Posterior cingulate gyrus (tissue), 11 donors: ENCODE measurements around the gene TACR2.

Experiments used
- DNase-seq, 10 donors: peaks; one replicate each; pipeline versions ENCODE4 v3.0.0 to v3.0.0-alpha.2; 2020 to 2021; ENCODE audit warnings: mixed read lengths in 3 of 10
- intact Hi-C: fragments of 100-400 bp; cut with DNase I; formaldehyde crosslinking; loops from one replicate; pipeline ENCODE4 v1.15.1; 2023

Gene TACR2

DNA sequence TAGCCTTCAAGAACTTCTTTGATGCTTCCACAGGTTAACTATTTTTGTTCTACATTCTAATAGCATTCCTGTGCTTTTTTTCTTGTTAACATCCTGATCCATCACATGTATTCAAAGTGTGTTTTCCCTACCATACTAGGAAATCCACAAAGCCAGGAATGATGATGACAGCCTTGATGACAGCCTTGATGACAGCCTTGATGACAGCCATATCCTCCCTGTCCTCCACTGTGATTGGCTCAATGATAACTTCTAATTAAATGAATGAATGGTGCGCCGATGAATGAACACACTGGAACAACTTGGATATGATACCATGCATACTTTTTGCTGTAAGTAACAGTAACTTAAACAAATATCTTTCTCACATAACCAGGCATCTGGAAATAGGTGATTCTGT is 8.3 kb upstream of the TACR2 start:
- DNase-seq = no peak
- intact Hi-C loops = loop anchor here (5.0 kb wide), 1 partner anchor 212 kb away; no protein-coding TSS in a partner anchor

DNA sequence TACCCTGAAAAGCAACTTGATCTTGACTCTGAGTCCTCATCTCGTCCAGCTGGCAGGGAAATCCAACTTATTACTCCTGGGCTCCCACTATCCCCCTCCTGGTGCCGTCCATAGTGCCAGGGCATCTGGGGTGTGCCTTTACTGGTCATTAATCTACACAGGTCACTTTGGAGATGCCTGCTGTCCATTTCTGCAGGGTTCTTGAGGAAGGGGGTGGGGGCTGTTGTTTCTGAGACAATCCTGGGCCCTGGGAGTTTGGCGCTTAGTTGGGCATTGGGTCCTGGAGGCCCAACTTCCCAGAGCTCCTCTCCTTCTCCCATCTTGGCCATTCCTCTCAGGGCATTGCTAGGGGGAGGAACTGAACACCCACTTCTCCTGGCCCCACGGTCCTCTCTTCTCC is 6.0 kb upstream of the TACR2 start:
- DNase-seq = peak in 1 of 10 donors; percentile 23
- intact Hi-C loops = no loop called here

DNA sequence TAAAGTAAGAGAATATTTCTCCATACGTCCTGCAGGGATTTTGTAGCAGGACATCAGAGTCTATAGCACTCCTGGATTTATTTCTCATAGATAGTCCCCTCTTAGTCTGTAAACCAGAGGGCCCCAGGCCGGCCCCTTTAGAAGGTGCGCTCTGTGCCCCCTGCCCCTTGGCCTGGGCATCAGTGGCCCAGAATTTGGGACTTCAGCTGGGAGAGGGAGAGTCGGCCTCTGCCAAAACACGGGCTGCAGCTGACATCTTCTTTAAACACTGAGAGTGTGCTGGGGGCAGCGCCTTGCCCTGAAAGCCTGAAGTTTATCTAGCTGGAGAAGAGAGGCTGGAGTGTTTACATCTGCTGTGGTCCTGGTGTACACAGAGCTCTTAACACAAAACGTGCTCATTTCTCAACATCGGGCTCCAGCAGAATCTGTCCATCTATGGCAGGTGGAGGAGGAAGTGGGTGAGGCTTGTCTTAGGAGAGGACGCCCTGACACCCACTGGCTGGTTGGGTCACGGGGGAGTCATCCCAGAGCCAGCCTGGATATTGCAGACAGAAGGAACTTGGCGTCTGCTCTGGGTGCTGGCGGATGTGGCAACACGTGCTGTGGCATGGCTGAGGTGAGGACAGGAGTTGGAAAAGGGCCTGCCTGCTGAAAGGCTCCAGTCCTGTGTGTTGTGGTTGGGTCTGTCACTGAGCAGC is 5.0 kb upstream of the TACR2 start:
- DNase-seq = peak in 1 of 10 donors; percentile 40
- intact Hi-C loops = no loop called here

DNA sequence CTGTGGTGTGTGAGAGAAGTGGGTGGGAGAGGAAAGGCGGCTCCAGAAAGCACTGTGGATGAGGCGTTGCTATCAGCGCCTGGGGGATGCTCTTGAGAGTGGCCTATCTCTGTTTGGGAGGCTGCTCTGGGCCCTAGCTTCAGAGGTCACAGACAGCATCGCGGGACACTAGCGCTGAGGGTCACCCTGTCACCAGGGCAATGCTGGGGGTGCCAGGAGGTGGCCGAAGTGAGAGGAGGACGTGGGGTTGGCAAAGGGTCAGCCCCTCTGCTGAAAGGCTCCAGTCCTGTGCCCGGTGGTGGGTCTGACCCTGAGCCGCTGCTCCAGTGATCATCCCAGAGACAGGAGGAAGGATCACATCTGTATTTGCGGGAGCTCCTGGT is 3.0 kb upstream of the TACR2 start:
- intact Hi-C loops = no loop called here
- DNase-seq = peak in 1 of 10 donors; percentile 46

DNA sequence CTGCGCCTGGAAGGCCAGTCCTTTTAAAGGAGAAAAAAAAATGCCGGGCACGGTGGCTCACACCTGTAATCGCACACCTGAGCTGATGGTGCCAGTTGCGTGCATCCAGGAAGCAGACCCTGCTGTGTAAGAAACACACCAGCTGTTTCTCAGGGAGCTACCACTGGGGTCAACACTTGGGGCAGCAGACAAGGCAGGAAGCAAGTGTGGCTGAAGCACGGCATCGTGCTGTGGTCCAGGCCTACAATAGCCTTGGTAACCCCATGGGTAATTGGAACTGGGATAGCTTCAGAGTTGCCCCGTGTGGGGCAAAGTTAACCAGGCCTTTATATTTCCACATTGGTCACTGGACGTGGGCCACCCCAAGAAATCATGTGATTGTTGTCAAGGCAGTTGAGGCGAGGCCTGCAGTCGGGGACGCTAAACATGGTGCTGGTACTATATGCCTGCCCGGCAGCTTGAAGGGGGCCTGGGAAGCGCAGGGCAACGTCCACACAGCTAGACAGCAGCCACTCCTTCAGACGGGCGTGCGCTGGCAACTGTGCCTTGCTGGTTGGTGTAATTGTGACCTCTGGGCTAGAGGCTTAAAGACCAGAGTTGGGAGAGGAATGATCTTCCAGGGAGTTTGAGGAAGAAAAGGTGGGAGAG is 2.5 kb upstream of the TACR2 start:
- intact Hi-C loops = no loop called here
- DNase-seq = peak in 1 of 10 donors; percentile 32

DNA sequence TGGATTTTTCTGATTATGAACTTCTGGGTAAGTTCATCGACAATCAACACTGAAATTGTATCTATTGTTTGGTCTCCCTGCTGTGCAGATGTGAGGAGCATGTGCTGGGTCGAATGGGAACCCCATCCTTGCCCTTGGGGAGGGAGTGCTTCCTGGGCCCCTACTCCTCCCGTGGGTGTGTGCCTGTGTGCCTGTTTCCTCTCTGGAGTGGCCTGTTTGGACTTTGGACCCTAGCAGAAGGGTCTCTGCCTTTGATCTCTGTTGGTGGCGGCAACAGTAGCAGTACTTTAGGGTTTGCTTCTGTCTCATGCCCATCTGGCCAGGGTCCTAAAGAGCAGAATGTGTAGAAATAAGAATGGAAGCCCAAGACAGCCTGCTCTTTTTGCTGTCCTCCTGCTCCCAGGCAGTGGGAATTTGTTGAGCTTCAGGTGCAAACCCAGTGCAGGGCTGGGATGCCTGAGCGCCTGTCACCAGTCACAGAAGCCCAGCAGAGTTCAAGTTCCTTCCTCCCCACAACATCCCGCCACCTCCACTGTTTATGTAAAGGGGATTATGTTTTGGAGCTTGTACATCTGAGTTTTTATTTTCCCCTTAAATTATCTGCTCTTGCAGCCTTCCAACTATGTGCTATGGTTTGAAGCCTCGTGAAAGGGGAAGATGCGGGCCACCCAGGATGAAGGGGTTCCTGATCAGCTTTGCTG is 1.5 kb upstream of the TACR2 start:
- DNase-seq = peak in 1 of 10 donors; percentile 36
- intact Hi-C loops = no loop called here

DNA sequence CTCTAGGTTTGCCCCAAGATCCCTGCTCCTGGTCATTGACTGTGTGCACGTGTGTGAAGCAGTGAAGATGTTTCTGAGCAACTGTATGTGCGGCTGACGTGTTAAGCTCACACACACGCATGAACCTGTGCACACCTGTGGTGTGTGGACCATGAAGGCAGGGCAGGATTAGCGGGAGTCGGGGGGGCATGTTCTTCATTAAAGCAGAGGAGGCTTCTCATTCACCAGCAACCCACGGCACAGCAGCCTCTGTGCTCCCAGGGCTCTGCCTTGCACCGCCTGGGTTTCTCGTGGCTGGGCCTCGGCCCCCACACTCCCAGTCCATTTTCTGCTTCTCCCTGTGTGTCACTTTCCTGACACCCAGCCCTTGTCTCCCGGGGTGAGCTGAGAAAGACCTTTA is 824 bp upstream of the TACR2 start:
- DNase-seq = peak in 1 of 10 donors; percentile 69
- intact Hi-C loops = no loop called here

DNA sequence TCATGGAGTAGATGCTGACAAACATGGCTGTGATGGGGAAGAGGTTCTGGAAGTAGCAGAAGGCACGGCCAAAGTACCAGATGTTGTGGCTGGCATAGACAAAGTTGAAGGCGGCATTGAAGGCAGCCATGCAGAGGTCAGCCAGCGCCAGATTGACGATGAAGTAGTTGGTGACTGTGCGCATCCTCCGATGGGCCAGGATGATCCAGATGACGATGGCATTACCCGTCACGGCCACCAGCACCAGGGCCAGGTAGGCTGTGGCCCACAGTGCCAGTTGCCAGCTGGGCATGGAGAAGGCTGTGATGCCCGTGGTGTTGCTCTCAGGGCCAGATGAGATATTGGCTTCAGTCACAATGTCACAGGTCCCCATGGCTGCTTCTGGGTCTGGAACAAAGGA is 767 bp downstream of the TACR2 start:
- intact Hi-C loops = no loop called here
- DNase-seq = peak in 2 of 10 donors; percentile 36 to 60

DNA sequence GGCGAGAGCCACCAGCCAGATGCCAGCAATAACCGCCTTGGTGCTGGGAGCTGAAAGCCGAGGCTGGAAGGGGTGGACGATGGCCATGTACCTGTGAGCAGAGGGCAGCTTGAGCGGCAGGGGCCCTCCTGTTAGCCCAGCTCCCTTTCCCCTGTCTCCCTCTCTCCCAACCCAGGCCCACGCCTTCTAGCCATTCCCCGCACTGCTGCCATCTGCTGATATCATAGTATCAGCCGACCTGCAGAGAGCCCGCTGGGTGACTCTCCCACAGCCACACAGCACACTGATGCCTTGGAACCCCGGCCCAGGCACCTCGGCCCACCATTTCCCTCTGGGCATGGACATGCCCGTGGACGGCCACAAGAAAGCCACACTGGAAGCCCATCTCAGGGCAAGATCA is 1.7 kb downstream of the TACR2 start:
- peak in 2 of 10 donors; percentile 67 to 70 for DNase-seq
- intact Hi-C loops = no loop called here

DNA sequence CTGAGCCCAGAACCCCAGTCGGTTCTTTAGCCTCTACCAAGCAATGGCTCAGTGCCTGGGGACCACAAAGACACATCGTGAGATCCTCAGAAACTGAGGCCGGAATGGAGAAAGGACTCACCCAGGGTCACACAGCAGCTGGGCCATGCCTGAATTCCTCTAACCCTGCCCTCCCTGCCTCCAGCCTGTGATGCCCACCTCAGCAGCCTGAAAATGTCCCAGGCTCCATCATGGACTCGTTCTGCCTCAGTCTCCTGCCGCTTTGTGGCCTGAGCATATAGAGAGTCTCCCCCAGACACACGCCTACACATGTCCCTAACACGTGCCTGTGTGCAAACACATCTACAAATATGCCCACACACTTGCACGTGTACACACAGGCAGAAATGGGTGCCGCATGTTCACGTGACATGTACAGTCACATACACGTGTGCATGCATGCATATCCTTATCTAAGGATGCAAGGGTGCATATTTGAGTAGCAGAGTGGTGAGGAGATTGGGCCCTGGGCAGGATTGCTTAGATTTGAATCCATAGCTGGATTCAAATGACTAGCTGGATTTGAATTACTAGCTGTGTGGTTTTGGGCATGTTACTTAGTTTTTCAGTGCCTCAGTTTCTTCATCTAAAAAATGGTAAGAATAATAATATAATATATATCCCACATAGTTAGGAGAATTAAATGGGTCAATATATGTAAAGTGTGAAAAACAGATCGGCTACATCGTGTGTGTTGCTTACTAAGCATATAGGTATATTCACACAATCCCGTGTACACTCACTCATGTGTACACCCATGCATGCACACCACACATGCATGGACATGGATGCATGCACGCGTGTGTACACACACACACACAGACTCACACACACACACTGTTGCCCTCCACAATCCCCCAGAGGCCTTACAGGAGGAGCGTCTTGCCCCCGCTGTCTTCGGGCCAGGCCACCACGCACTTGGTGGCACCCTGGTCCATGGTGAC is 2.4 kb downstream of the TACR2 start:
- peak in 2 of 10 donors; percentile 42 to 52 for DNase-seq
- intact Hi-C loops = no loop called here

DNA sequence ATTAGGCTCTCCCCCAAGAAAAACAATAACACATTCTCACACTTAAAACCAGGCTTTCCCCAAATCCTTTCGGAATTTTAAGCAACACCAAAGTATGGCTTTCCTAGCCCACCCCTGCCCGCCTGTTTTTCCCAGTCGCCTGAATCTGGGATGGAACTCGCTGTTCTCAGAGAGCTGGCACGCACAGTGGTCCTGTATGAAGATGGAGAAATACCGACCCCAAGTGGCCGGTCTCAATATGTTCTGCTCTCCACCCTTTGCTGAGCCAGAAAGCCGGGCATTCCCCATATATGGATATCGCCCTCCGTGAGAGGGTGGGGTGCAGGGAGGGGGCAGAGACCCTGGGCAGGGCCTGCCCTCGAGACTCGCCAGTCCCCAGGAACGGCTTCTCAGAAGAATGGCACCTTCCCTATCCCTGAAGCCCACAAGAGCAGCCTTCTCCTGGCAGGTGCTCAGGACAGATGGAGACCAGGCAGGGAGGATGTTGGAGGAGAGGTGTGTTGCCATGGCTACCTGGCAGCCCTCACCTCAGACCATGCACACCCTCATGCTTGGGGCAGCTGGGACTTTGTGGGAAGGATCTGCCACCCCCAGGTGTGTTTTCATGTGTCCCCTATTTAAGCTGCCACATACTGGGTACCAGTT is 3.4 kb downstream of the TACR2 start:
- peak; percentile 40 to 91 (median 68) for DNase-seq
- intact Hi-C loops = no loop called here

DNA sequence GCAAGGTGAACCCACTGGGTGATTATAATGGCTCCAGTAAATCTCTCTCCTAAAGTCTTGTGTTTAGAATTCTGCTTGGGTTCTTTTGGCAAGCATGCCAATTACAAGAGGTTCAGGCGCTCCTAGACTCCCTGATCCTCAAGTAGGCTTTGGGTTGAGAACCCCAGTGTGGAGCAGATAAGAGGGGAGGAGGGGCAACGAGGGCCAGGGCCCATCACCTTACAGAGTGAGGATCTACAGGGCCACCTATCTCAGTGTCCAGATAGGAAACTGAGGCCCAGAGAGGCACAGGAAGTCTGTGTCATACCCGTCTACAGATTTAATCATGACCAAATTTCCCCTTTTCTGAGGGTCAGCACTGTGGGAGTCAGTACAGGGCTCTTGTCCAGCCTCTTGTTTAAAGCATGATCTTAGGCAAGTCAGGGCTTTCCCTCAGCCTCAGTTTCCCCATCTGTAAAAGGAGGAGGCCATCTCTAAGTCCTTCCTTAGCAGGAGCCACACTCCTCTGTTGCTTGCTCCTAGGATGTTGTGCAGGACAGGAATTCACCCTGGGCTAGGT is 4.4 kb downstream of the TACR2 start:
- DNase-seq = peak in 1 of 10 donors; percentile 7

DNA sequence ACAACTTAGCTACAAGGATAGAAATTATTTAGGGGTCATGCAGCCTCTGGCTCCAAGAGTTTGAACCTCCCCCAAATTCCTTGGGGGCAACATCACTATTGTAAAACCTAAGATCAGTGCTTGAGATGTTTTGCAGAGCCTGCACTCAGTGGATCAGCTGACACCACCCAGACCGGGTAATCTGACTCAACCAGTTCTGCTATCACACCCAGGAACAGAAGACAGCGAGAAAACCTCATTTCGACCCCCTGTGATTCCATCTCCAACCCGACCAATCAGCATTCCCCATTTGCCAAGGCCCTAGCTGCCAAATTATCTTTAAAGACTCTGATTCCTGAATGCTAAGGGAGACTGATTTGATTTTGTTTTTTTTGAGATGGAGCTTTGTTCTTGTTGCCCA is 5.2 kb downstream of the TACR2 start:
- no peak for DNase-seq
- intact Hi-C loops = no loop called here

More for the DNA sequence above, 4.4 kb downstream of the TACR2 start:
- intact Hi-C loops = no loop called here

DNA sequence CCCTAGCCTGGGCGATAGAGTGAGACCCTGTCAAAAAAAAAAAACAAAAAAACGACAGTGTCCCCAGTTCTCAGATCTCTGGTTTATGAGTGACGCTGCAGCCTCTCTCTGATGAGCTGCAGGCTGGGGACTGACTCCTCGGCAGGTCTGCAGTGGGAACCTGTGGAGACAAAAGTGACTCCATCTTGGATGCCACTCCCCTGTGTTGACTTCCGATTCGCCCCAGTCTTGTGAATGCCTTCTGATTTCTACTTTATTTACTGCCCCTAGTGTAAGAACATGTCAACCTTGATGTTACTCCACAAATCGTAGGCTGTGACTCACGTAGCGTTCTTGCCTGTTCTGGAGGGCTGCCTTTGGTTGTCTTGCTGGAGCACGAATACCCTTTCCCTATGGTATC is 6.2 kb downstream of the TACR2 start:
- intact Hi-C loops = no loop called here
- peak in 2 of 10 donors; percentile 36 to 43 for DNase-seq

DNA sequence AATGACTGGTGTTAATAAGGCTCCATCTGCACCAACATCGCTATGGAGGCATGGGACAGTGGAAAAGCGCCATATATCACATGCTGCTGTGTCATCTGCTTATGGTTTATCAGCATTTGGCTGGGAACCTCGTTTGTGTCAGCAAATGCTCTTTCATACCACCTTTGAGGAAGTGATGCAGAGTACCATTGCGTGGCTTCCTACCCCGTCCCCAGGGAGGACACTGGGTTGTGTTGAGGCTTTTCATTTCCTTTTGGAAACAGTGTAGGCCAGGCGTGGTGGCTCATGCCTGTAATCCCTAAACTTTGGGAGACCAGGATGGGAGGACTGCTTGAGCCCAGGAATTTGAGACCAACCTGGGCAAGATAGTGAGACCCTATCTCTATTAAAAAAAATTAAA is 6.8 kb downstream of the TACR2 start:
- peak in 2 of 10 donors; percentile 43 to 51 for DNase-seq
- intact Hi-C loops = loop anchor here (5.0 kb wide), 2 partner anchors 97 to 227 kb away; no protein-coding TSS in a partner anchor

DNA sequence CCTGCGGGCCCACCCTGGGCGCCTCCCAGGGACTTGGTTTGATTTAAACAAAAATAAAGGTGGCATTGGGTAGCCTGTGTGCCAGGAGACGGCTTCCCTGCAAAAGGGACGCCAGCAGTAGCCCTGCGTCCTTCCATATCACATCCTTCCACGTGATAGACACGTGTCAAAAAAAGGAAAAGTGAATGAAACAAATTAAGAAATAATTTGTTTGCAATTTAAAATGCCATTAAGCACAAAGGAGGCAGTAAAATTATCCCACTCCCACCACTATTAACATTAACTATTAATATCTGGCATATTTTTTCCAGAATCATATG is 7.6 kb downstream of the TACR2 start:
- DNase-seq = no peak
- intact Hi-C loops = loop anchor here (5.0 kb wide), 2 partner anchors 98 to 228 kb away; no protein-coding TSS in a partner anchor

DNA sequence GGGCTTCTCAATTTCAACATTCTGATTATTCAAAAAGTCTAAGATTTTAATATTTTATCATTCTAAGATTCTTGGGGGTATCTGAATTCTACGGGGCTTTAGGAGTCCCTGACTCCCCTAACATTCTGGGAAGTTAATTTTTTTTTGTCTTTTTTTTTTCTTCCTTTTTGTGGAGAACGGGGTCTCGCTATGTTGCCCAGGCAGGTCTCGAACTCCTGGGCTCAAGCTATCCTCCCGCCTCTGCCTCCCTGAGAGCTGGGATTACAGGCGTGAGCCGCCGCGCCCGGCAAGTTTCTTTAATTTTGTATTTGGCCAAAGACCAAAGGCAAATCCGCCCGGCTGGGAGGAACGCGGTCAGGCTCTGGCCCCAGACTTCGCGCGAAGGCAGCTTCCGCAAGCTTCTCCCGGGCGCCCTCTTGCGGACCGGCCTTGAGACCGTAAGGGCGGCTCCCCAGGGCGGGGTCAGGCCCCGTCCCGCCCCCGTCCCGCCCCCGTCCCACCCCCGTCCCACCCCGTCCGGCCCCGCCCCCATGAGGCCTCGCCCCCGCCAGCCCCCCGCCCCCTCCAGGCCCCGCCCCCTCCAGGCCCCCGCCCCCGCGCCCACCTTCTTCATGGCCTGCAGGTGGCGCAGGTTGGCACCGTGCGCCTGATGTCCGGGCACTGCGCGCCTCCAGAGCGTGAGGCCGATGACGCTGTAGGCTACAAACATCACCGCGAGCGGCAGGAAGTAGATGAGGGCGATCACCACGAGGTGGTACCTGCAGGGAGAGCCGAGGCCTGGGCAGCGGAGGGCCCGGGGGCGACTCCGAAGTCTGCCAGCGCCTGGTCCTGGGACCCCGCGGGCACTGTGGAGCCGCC is 8.2 kb downstream of the TACR2 start:
- intact Hi-C loops = loop anchor here (5.0 kb wide), 2 partner anchors 99 to 229 kb away; no protein-coding TSS in a partner anchor

DNA sequence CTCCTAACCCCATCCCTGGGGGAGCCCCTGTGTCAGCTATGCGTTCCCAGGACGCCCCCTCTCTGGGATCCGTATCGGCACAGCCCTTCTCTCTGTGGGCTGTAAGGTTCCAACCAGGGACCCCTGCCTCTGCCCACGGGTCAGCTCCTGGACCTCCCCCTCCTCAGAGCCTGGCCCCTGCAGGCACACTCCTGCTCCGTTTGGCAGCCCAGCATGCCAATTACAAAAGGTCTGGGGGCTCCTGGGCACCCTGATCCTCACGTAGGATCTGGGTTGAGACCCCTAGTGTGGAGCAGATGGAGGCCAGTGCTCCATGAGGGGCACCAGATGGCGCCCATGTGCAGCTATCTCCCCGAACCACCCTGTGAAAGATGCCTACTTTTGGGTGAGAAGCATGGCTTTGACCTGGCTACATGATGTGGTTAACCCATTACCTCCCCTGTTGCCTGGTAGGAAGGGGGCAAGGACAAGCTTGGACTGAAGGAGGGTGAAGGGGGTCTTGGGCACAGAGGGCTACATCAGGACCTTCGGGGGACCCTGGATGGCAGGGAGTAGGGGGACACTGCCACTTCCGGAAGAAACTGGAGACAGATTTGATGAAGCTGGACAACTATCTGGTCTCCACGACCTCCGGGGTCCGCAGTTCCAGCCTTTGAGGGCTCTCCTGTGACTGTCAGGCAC is 9.0 kb downstream of the TACR2 start:
- intact Hi-C loops = loop anchor here (5.0 kb wide), 2 partner anchors 100 to 230 kb away; no protein-coding TSS in a partner anchor
- DNase-seq = peak in 2 of 10 donors; percentile 58 to 63

More for the DNA sequence above, 8.2 kb downstream of the TACR2 start:
- peak; percentile 78 to 99 (median 90) for DNase-seq
